BJ (cell line): Measurements from ENCODE around the gene PROX2. TPM values are rescaled to one million over a fixed set of nuclear protein-coding genes. Genes with fewer than 3 reads are reported as not detected.

ENCODE experiments used
- CTCF ChIA-PET: fragments of 350-600 bp; formaldehyde crosslinking; extraction: SDS; loops from one replicate; lab custom pipeline; 2021; ENCODE audit warnings: antibody characterized with exemption, inconsistent platforms; lab: Yijun Ruan, JAX
- POLR2A ChIA-PET: fragments of 300-600 bp; sonication (Branson Sonifier 250); formaldehyde crosslinking; extraction: SDS; loops from one replicate; lab custom pipeline; 2021; ENCODE audit warnings: antibody characterized with exemption; lab: Charles Lee
- DNase-seq: peaks from one replicate; pipeline ENCODE4 v3.0.0-alpha.2; 2011; ENCODE audit warnings: low read depth
- H3K27me3 ChIP-seq: 2 replicates; pipeline ENCODE4 v1.6.0; 2011; ENCODE audit warnings: low read length; ENCODE audit not compliant: control insufficient read depth, insufficient read depth
- H3K36me3 ChIP-seq: 2 replicates; pipeline ENCODE4 v1.5.1; 2011; ENCODE audit warnings: low read length; ENCODE audit not compliant: control insufficient read depth, insufficient read depth
- H3K4me3 ChIP-seq: 2 replicates; pipeline ENCODE4 v1.5.1; 2011; ENCODE audit warnings: low read depth, mild to moderate bottlenecking, control low read depth, low read length
- CTCF ChIP-seq: IDR thresholded peaks from 2 replicates; pipeline ENCODE4 v1.5.1; 2011; ENCODE audit warnings: low read depth, mild to moderate bottlenecking, control low read depth, inconsistent platforms, low read length, moderate library complexity; ENCODE audit not compliant: insufficient read depth
- polyA plus RNA-seq: library from polyadenylated mRNA; depleted of rRNA; stranded (reverse); fragments of >200 nt; gene quantifications from 2 replicates; pipeline ENCODE4 v1.2.3, GENCODE V29; 2011

PROX2 gene
- polyA plus RNA-seq, 1 experiment = not detected

- POLR2A ChIA-PET = no interaction called here
- Histone ChIP-seq H3K4me3 (no peak overlapping the region), H3K36me3 (no peaks in the 10 kb centered on the region), H3K27me3 (no peaks in the 10 kb centered on the region)
- TF ChIP-seq CTCF = no peak
- DNase-seq = no peak
- CTCF ChIA-PET = interaction anchor here (2.6 to 3.3 kb wide), 2 partner anchors 15 to 168 kb away, joined by 8 to 23 read pairs; no protein-coding TSS in a partner anchor
Observed at GRCh38 chr14:74921053-74921620, 45.2 kb upstream of the PROX2 start.

- ChIA-PET CTCF (interaction anchor here (3.3 kb wide), 1 partner anchor 14 kb away, joined by 8 read pairs; no protein-coding TSS in a partner anchor), POLR2A (no interaction called here)
- no peaks in the 10 kb centered on the region for H3K36me3 ChIP-seq
- TF ChIP-seq CTCF = no peak
- H3K4me3 ChIP-seq = no peak overlapping the region
- no peaks in the 10 kb centered on the region for H3K27me3 ChIP-seq
- no peak for DNase-seq
Observed at GRCh38 chr14:74920281-74920680, 44.3 kb upstream of the PROX2 start.

GRCh38 chr14:74919421-74920165 lies 43.6 kb upstream of the PROX2 start:
- no peak for TF ChIP-seq CTCF
- H3K27me3 ChIP-seq = no peaks in the 10 kb centered on the region
- POLR2A ChIA-PET = no interaction called here
- no peak for DNase-seq
- CTCF ChIA-PET = interaction anchor here (0.7 to 3.3 kb wide), 2 partner anchors 14 to 170 kb away, joined by 3 to 8 read pairs; no protein-coding TSS in a partner anchor
- no peak overlapping the region for H3K4me3 ChIP-seq
- H3K36me3 ChIP-seq = no peaks in the 10 kb centered on the region

- no peak for TF ChIP-seq CTCF
- no peak for DNase-seq
- Histone ChIP-seq H3K36me3 (no peaks in the 10 kb centered on the region), H3K27me3 (no peaks in the 10 kb centered on the region), H3K4me3 (no peak overlapping the region)
- ChIA-PET POLR2A (no interaction called here), CTCF (interaction anchor here (1.1 to 4.9 kb wide), 4 partner anchors 13 to 170 kb away, joined by 3 to 44 read pairs (median 6); no protein-coding TSS in a partner anchor)
Observed at GRCh38 chr14:74918380-74918779, 42.4 kb upstream of the PROX2 start.

GRCh38 chr14:74917646-74918081 lies 41.7 kb upstream of the PROX2 start:
- no peak for TF ChIP-seq CTCF
- no peaks in the 10 kb centered on the region for H3K36me3 ChIP-seq
- POLR2A ChIA-PET = no interaction called here
- H3K4me3 ChIP-seq = no peak overlapping the region
- DNase-seq = no peak
- CTCF ChIA-PET = interaction anchor here (0.8 to 4.9 kb wide), 8 partner anchors 9 to 171 kb away, joined by 3 to 44 read pairs (median 4); no protein-coding TSS in a partner anchor
- no peaks in the 10 kb centered on the region for H3K27me3 ChIP-seq
